Measurements from ENCODE around the gene GLI1. TPM values are rescaled to one million over a fixed set of nuclear protein-coding genes. Genes with fewer than 3 reads are reported as not detected.
A peak's percentile ranks its signal among the peaks of the same experiment; 100 is the strongest.
"Not testable (repeated sequence)": the region's sequence is repeated elsewhere in the genome, so short reads cannot be mapped to it uniquely, and the experiment has no call there.

The GLI1 gene
- total RNA-seq, 5 donors from 2014 or later (not counting 1 experiment from before 2014, with no cell fraction given), result 0.53 to 1.6 (median 0.82) TPM

DNA sequence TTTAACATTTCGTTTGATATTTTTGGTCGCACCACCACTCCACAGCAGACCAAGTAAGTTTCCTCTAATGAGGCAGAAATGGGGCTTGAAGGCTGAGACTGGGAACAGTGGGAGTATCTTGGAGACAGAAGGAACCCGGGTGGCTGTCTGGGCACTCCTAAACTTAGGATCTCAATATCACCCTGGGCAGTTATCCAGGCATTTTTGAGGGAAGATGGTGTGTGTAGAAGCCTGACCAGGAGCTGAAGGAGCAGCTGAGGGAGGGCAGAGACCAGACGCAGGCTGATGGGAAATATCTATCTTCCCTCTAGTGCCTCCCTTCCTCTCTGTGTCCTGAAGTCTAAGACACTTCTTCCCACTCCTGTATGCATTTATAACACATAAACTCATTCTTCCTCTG is 39.0 kb downstream of the GLI1 start:
- H3K27ac Mint-ChIP-seq, result no peak overlapping the region
- Histone ChIP-seq H3K9me3 (no peaks in the 10 kb centered on the region), H3K36me3 (ENCODE audit: control insufficient read depth in 2 of 2, extremely low read depth in 1 of 2, insufficient read depth in 1 of 2, low read length in 1 of 2) (peaks cover 11 to 61% of the 10 kb centered on the region in 2 donors), H3K4me1 (ENCODE audit: control insufficient read depth in 1 of 2, extremely low read depth in 1 of 2, insufficient read depth in 2 of 2, low read length in 2 of 2) (no peaks in the 10 kb centered on the region), H3K27me3 (replicated peaks in 1 of 2; ENCODE audit: control insufficient read depth in 2 of 2, extremely low read depth in 1 of 2, insufficient read depth in 2 of 2, low read length in 1 of 2) (no peaks in the 10 kb centered on the region), H3K27ac (ENCODE audit: low read length) (no peak overlapping the region), H3K4me3 (ENCODE audit: control insufficient read depth in 1 of 2, extremely low read depth in 1 of 2, low read length in 1 of 2) (no peak overlapping the region)
- H3K4me3 Mint-ChIP-seq, result no peak overlapping the region
- H3K27me3 Mint-ChIP-seq, result no peaks in the 10 kb centered on the region
- ATAC-seq (replicated peaks in 1 of 4) (no peak), DNase-seq (no peak)
- WGBS (ENCODE audit: insufficient coverage), result 80% methylated on average over 1 of the region's 4 CpGs
- H3K9me3 Mint-ChIP-seq, result no peaks in the 10 kb centered on the region
- CTCF ChIA-PET, result interaction anchor here in 1 of 2 donors (0.6 kb wide), 1 partner anchor 132 kb away, joined by 4 read pairs; no protein-coding TSS in a partner anchor
- POLR2A ChIA-PET, result no interaction called here
- H3K36me3 Mint-ChIP-seq, result peaks cover 52% of the 10 kb centered on the region
- H3K4me1 Mint-ChIP-seq, result peaks cover 0 to 11% (median 2%) of the 10 kb centered on the region in 3 donors

GRCh38 chr12:57500213-57500612 is 40.6 kb downstream of the GLI1 start:
- no peak overlapping the region for H3K27ac Mint-ChIP-seq
- H3K4me1 Mint-ChIP-seq, result peaks cover 0 to 11% (median 2%) of the 10 kb centered on the region in 3 donors
- no peaks in the 10 kb centered on the region for H3K9me3 ChIP-seq
- H3K4me3 ChIP-seq (ENCODE audit: control insufficient read depth in 1 of 2, extremely low read depth in 1 of 2, low read length in 1 of 2), result no peak overlapping the region
- H3K27me3 ChIP-seq (replicated peaks in 1 of 2; ENCODE audit: control insufficient read depth in 2 of 2, extremely low read depth in 1 of 2, insufficient read depth in 2 of 2, low read length in 1 of 2), result no peaks in the 10 kb centered on the region
- peaks cover 61% of the 10 kb centered on the region for H3K36me3 Mint-ChIP-seq
- DNase-seq (no peak), ATAC-seq (replicated peaks in 1 of 4) (no peak)
- H3K36me3 ChIP-seq (ENCODE audit: control insufficient read depth in 2 of 2, extremely low read depth in 1 of 2, insufficient read depth in 1 of 2, low read length in 1 of 2), result peaks cover 17 to 74% of the 10 kb centered on the region in 2 donors
- no peaks in the 10 kb centered on the region for H3K27me3 Mint-ChIP-seq
- no peak overlapping the region for H3K27ac ChIP-seq (ENCODE audit: low read length)
- POLR2A ChIA-PET, result interaction anchor here in 1 of 2 donors (0.7 kb wide), 1 partner anchor 80 kb away, joined by 3 read pairs; no protein-coding TSS in a partner anchor
- over 99% methylated on average over 8 of the region's 11 CpGs for WGBS (ENCODE audit: insufficient coverage)
- no peaks in the 10 kb centered on the region for H3K4me1 ChIP-seq (ENCODE audit: control insufficient read depth in 1 of 2, extremely low read depth in 1 of 2, insufficient read depth in 2 of 2, low read length in 2 of 2)
- no peaks in the 10 kb centered on the region for H3K9me3 Mint-ChIP-seq
- CTCF ChIA-PET, result no interaction called here
- no peak overlapping the region for H3K4me3 Mint-ChIP-seq

DNA sequence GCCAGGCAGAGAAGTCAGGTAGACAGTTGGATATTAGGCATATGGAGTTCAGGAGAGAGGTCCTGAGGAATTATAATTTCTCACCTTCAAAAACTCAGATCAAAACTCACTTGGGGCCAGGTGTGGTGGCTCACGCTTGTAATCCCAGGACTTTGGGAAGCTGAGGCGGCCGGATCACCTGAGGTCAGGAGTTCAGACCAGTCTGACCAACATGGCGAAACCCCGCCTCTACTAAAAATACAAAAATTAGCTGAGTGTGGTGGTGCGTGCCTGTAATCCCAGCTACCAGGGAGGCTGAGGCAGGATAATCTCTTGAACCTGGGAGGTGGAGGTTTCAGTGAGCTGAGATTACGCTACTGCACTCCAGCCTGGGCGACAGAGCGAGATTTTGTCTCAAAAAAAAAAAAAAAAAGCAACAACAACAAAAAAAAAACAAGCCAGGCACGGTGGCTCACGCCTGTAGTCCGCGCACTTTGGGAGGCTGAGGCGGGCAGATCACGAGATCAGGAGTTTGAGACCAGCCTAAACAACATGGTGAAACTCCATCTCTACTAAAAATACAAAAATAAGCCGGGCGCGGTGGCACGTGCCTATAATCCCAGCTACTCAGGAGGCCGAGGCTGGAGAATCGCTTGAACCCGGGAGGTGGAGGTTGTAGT is 42.9 kb downstream of the GLI1 start:
- H3K27me3 Mint-ChIP-seq; H3K9me3 ChIP-seq; H3K4me3 Mint-ChIP-seq; H3K4me1 Mint-ChIP-seq; H3K27ac Mint-ChIP-seq; DNase-seq; H3K4me1 ChIP-seq (ENCODE audit: control insufficient read depth in 1 of 2, extremely low read depth in 1 of 2, insufficient read depth in 2 of 2, low read length in 2 of 2); H3K4me3 ChIP-seq (ENCODE audit: control insufficient read depth in 1 of 2, extremely low read depth in 1 of 2, low read length in 1 of 2); H3K27ac ChIP-seq (ENCODE audit: low read length); H3K9me3 Mint-ChIP-seq; ATAC-seq (replicated peaks in 1 of 4); H3K27me3 ChIP-seq (replicated peaks in 1 of 2; ENCODE audit: control insufficient read depth in 2 of 2, extremely low read depth in 1 of 2, insufficient read depth in 2 of 2, low read length in 1 of 2): not testable (repeated sequence)
- H3K36me3 ChIP-seq (ENCODE audit: control insufficient read depth in 2 of 2, extremely low read depth in 1 of 2, insufficient read depth in 1 of 2, low read length in 1 of 2), result peaks cover 17 to 76% of the 10 kb centered on the region in 2 donors
- CTCF ChIA-PET, result interaction anchor here in 1 of 2 donors (0.7 kb wide), 2 partner anchors 57 to 316 kb away, joined by 3 to 6 read pairs; no protein-coding TSS in a partner anchor
- POLR2A ChIA-PET, result interaction anchor here in 1 of 2 donors (0.6 to 0.7 kb wide), 3 partner anchors 192 to 273 kb away, joined by 5 to 9 read pairs (median 5); partner anchors contain the start of gene SHMT2
- H3K36me3 Mint-ChIP-seq, result peaks cover 53% of the 10 kb centered on the region
- WGBS (ENCODE audit: insufficient coverage), result 100% methylated on average over 3 of the region's 22 CpGs

DNA sequence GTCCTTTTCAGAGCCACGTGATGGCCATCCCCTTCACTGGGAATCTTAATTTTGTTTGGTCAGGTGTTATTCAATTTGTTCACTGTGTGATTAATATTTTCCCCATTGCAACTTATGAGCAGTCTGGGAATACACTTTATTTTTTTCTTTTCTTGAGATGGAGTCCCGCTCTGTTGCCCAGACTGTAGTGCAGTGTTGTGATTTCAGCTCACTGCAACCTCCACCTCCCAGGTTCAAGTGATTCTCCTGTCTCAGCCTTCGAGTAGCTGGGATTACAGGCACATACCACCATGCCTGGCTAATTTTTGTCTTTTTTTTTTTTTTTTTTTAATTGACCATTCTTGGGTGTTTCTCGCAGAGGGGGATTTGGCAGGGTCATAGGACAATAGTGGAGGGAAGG is 47.0 kb downstream of the GLI1 start:
- not testable (repeated sequence) for H3K27ac ChIP-seq (ENCODE audit: low read length); H3K4me1 Mint-ChIP-seq; H3K27ac Mint-ChIP-seq; H3K9me3 Mint-ChIP-seq; H3K4me3 ChIP-seq (ENCODE audit: control insufficient read depth in 1 of 2, extremely low read depth in 1 of 2, low read length in 1 of 2); H3K27me3 Mint-ChIP-seq; DNase-seq; H3K9me3 ChIP-seq; H3K4me3 Mint-ChIP-seq; ATAC-seq (replicated peaks in 1 of 4); H3K27me3 ChIP-seq (replicated peaks in 1 of 2; ENCODE audit: control insufficient read depth in 2 of 2, extremely low read depth in 1 of 2, insufficient read depth in 2 of 2, low read length in 1 of 2); H3K4me1 ChIP-seq (ENCODE audit: control insufficient read depth in 1 of 2, extremely low read depth in 1 of 2, insufficient read depth in 2 of 2, low read length in 2 of 2)
- WGBS (ENCODE audit: insufficient coverage), result no CpG with 5 or more reads among the region's 4 CpGs
- POLR2A ChIA-PET, result interaction anchor here in 1 of 2 donors (0.7 kb wide), 1 partner anchor 923 kb away, joined by 11 read pairs; no protein-coding TSS in a partner anchor
- CTCF ChIA-PET, result interaction anchor here (0.6 to 0.7 kb wide), 2 partner anchors 273 to 737 kb away, joined by 3 to 5 read pairs; no protein-coding TSS in a partner anchor
- peaks cover 9 to 68% of the 10 kb centered on the region in 2 donors for H3K36me3 ChIP-seq (ENCODE audit: control insufficient read depth in 2 of 2, extremely low read depth in 1 of 2, insufficient read depth in 1 of 2, low read length in 1 of 2)
- H3K36me3 Mint-ChIP-seq, result peaks cover 30% of the 10 kb centered on the region

GRCh38 chr12:57507796-57508195 is 48.2 kb downstream of the GLI1 start:
- no CpG with 5 or more reads among the region's 28 CpGs for WGBS (ENCODE audit: insufficient coverage)
- H3K9me3 ChIP-seq; H3K4me3 ChIP-seq (ENCODE audit: control insufficient read depth in 1 of 2, extremely low read depth in 1 of 2, low read length in 1 of 2); ATAC-seq (replicated peaks in 1 of 4); H3K9me3 Mint-ChIP-seq; CTCF ChIA-PET; H3K27me3 Mint-ChIP-seq; H3K27ac Mint-ChIP-seq; H3K27ac ChIP-seq (ENCODE audit: low read length); H3K4me3 Mint-ChIP-seq; POLR2A ChIA-PET; DNase-seq; H3K4me1 Mint-ChIP-seq; H3K4me1 ChIP-seq (ENCODE audit: control insufficient read depth in 1 of 2, extremely low read depth in 1 of 2, insufficient read depth in 2 of 2, low read length in 2 of 2); H3K27me3 ChIP-seq (replicated peaks in 1 of 2; ENCODE audit: control insufficient read depth in 2 of 2, extremely low read depth in 1 of 2, insufficient read depth in 2 of 2, low read length in 1 of 2): not testable (repeated sequence)
- H3K36me3 Mint-ChIP-seq, result peaks cover 36% of the 10 kb centered on the region
- peaks cover 11 to 70% of the 10 kb centered on the region in 2 donors for H3K36me3 ChIP-seq (ENCODE audit: control insufficient read depth in 2 of 2, extremely low read depth in 1 of 2, insufficient read depth in 1 of 2, low read length in 1 of 2)

DNA sequence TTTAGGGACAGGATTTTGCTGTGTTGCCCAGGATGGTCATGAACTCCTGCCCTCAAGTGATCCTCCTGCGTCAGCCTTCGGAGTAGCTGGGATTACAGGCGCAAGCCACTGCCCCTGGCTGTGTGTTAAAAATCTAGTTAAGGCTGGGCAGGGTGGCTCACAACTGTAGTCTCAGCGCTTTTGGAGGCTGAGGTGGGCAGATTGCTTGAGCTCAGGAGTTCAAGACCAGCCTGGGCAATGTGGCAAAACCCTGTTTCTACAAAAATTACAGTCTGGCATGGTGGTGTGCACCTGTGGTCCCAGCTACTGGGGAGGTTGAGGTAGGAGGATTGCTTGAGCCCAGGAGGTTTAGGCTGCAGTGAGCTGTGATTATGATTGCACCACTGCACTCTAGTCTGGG is 51.6 kb downstream of the GLI1 start:
- 98% methylated on average over 4 of the region's 4 CpGs for WGBS (ENCODE audit: insufficient coverage)
- H3K36me3 Mint-ChIP-seq, result peaks cover 48% of the 10 kb centered on the region
- no peaks in the 10 kb centered on the region for H3K9me3 Mint-ChIP-seq
- ATAC-seq (replicated peaks in 1 of 4) (no peak), DNase-seq (no peak)
- Histone ChIP-seq H3K27me3 (replicated peaks in 1 of 2; ENCODE audit: control insufficient read depth in 2 of 2, extremely low read depth in 1 of 2, insufficient read depth in 2 of 2, low read length in 1 of 2) (no peaks in the 10 kb centered on the region), H3K4me1 (ENCODE audit: control insufficient read depth in 1 of 2, extremely low read depth in 1 of 2, insufficient read depth in 2 of 2, low read length in 2 of 2) (no peaks in the 10 kb centered on the region), H3K36me3 (ENCODE audit: control insufficient read depth in 2 of 2, extremely low read depth in 1 of 2, insufficient read depth in 1 of 2, low read length in 1 of 2) (peaks cover 7 to 69% of the 10 kb centered on the region in 2 donors), H3K9me3 (no peaks in the 10 kb centered on the region), H3K4me3 (ENCODE audit: control insufficient read depth in 1 of 2, extremely low read depth in 1 of 2, low read length in 1 of 2) (no peak overlapping the region), H3K27ac (ENCODE audit: low read length) (no peak overlapping the region)
- peak overlapping the region in 1 of 2 donors; percentile 34 for H3K27ac Mint-ChIP-seq
- no peaks in the 10 kb centered on the region for H3K27me3 Mint-ChIP-seq
- ChIA-PET POLR2A (interaction anchor here in 1 of 2 donors (0.7 kb wide), 1 partner anchor 9 kb away, joined by 3 read pairs; no protein-coding TSS in a partner anchor), CTCF (no interaction called here)
- no peak overlapping the region for H3K4me3 Mint-ChIP-seq
- no peaks in the 10 kb centered on the region for H3K4me1 Mint-ChIP-seq
